IMR-90 (cell line): ENCODE results near the gene IER5L.
"Not testable (repeated sequence)": the region's sequence is repeated elsewhere in the genome, so short reads cannot be mapped to it uniquely, and the experiment has no call there.

Experiments used
- CEBPB ChIP-seq: IDR thresholded peaks from 2 replicates; pipeline ENCODE4 v1.6.1; 2012; ENCODE audit warnings: low read depth, low read length, improper control_type of control experiment
- CTCF ChIP-seq: conservative IDR thresholded peaks from 2 replicates; pipeline ENCODE4 v1.5.1; 2012; ENCODE audit warnings: mild to moderate bottlenecking, low read depth, low read length, improper control_type of control experiment
- POLR2A ChIP-seq: IDR thresholded peaks from 2 replicates; pipeline ENCODE4 v1.6.1; 2012; ENCODE audit warnings: mild to moderate bottlenecking, low read depth, low read length

- not testable (repeated sequence) for TF ChIP-seq POLR2A, CTCF
- TF ChIP-seq CEBPB = peak; percentile 80
Measured at GRCh38 chr9:129163198-129163670, 14.8 kb downstream of the IER5L start.
